NCI-H1436 treated with DMSO at 0.1 percent for 48 hours (cell line): Measurements from ENCODE around the gene FLNC.

Experiments
- DNase-seq: peaks from one replicate; lab custom pipeline; 2025; lab: John Stamatoyannopoulos, UW

The FLNC gene

DNA sequence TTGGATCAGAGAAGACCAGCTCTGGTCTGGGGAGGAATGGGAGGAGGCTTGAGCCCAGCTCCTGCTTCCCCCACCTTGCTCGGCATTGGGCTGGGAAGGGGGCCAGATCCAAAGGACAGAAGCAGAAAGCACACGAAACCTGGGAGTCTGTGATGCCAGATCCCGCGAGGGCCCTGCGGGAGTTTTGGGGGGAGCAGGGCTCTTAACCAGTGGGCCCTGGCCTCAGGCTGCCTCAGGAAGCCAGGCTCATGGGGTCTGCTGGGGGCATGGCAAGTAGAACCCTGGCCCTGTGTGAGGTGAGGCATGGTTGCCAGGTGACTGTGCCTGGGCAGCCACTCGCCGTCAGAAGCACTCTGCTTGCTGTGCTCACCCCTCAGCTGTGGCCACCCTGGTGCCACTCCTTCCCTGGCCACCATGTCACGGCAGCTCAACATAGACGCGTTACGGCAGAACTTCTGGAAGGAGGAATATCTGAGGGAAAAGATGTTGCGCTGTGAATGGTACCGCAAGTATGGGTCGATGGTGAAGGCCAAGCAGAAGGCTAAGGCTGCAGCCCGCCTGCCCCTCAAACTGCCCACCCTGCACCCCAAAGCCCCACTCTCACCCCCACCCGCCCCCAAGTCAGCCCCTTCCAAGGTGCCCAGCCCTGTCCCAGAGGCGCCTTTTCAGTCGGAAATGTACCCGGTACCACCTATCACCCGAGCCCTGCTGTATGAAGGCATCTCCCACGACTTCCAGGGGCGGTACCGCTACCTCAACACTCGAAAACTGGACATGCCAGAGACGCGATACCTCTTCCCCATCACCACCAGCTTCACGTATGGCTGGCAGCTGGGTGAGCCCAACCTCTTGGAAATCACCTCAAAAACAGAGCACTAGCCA, 36.0 kb downstream of the FLNC start:
- DNase-seq, result no peak

DNA sequence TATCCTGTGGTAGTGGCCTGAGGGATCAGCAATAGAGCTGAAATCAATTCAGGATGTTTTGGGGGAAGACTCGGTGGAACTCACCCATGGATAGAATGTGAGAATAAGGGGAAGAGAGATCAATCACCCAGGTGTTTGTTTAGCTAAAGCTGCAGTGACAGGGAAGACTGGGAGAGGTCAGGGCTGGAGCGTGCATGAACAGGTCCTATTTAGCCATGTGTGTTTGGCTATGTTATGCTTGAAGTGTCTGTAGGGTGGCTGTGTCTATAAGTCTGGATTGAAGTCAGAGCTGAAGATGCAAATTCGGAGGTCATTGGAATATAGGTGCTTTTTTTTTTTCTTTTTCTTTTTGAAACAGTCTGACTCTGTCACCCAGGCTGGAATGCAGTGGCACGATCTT, 37.0 kb downstream of the FLNC start:
- DNase-seq, result no peak

DNA sequence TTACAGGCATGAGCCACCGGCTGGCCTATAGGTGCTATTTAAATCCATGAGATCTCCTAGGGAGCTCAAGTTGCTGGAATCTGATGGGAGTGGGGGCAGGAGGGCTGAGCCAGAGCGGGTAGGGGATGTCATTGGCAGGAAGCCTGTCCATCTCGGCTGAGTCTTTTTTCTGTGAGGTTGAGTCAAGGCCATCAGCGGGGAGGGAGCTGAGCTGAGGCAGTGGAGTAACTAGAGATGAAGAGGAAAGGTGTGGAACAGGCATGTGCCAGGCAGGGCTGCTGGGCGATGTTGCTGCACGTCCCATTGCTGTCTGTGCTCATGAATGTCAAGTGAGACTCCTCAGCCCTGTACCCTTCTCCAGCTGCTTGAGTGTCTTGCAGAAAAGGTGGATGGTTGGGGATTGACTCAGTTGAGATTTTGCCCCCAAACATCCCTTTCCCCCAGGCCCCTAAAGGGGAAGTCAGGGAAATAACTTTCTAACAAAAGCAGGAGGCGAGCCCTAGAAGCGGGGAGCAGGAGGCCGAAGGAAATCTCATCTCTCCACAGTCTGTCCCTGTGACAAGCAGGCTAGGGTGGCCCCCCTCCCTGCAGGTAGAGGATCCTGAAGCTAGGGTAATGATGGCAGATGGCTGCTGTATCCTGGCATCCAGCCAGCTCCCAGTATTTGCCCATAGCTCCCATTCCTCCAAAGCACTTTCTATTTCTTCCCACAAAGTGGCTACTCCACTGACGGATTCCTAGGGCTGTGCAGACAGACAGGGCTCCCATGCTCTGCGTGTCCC, 37.8 kb downstream of the FLNC start:
- DNase-seq, result no peak

DNA sequence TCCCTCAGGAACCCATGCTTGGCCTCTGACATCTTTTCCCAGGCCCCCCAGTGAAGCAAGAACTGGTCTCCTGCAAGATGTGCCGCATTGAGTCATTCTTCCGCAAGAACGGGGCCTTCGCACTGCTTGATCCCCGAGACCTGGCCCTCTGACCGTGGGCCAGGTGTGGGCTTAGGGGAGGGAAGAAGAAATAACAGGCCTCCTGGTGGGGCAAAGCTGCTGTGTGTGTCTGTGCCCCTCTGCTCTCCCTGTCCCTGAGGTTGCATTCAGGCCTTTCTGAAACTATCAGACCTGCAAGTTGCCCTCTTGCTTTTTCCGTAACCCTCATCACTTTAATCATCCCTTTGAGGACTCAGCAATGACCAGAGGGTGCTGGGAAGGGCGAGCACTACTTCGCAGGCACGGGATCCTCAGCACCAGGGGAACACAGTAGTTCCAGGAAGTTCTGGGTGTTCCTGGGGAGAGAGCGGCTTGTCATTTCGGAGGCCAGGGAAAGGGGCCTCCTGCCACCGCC, 38.5 kb downstream of the FLNC start:
- no peak for DNase-seq

DNA sequence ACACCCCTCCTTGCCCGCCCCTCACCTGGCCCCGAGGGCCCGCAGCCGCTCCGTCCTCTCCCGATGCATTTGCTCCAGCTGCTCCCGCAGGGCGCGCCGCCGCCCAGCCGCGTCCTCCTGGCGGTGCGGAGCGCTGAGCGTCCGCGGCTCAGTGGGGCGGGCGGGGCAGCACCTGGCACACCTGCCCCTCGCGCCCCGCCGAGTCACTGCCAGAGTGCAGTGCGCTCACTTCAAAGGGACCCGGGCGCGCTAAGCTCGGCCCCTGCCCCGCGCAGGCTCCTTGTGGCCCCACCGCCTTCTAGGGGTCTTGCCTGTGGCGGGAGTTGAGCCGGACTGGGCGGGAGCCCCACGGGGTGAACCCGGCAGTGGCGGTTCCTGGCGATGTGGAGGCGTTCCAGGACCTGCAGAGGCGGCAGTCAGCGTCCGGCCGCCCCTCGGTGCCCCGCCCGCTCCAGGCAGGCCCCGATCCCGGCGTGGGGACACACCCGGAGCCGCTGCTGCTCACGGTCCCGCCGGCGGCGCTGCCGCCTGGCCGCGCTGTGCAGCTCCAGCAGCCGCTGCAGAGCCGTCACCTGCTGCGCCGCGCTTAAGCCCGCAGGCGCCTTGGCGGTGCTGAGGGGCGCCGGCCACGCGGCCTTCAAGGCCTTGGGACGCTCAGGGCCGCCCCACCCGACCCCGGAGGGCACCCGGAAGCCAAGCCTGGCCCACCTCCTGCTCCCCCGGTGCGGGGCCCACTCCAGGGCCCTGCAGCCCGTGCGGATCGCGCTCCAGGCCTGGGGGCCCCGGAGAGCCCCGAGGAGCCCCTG, 39.1 kb downstream of the FLNC start:
- no peak for DNase-seq

DNA sequence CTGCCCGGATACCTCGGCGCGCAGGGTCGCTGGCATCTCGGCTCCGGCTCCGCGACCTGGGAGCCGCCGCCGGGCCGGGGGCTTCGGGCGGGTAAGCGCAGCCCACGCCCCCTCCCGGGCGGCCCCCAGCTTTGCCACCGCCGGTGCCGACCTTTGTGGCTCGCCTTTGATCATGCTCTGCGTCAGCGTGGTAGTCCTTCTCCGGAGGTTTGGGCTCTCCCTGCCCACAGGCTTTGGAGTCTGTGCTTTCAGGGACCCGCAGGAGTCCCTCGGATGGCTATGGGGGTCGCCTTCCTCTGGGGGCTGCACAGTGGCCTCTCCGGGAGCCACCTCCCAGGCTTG, 39.7 kb downstream of the FLNC start:
- no peak for DNase-seq

DNA sequence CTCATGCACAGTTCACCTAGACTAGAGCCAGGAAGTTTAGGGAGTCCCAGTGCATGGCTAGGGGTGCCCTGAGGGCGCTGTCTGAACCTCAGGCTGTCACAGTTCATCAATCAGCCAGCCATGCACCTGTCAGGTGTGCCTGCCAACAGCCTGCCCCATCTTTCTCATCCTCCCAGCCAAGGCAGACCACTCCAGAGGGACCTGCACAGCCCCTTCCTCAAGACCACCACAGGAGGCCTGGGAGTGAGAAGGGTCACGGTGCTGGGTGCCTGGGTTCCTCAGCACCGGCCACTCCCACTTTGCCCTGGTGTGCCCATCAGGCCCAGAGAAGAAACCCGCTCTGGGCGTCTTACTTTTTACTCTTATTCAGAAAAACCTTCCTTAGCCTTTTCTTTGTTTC, 40.8 kb downstream of the FLNC start:
- no peak for DNase-seq

DNA sequence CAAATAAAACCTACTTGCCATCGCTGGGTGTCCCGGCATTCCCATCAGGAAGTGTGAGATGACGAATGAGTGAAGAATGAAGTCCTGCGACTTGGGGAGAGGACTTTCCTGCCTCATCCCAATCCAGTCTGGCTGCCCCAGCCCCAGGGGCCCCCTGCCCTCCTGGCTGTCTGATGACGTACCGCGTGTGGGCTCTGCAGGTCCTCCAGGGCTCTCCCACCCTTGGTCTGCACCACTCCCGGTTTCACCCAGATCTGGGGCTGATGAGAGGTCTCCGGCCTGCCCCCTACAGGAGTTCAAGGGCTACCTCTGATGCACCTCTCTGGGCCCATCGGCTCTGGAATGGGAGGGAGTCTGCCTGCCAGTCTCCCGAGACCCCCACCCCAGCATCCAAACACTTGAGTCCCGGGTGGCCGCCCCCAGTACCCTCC, 42.2 kb downstream of the FLNC start:
- DNase-seq, result no peak

DNA sequence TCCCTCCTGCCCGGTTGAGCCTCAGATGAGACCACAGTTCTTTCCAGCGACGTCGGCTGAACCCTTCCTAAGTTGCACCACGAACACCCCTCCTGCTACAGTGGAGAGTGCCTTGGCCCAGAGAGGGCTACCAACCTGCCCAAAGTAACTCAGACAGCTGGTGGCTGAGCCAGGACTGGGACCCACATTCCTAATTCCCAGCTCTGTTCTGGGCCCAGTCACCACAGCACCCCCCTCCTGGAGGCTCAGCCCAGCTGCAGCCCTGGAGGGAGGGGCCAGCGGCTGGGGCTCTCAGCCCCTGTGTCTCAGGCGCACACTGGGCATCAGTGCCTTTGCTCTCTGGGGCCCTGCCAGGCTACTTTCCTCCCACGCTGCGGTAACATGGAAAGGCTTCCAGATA, 43.0 kb downstream of the FLNC start:
- DNase-seq, result no peak

DNA sequence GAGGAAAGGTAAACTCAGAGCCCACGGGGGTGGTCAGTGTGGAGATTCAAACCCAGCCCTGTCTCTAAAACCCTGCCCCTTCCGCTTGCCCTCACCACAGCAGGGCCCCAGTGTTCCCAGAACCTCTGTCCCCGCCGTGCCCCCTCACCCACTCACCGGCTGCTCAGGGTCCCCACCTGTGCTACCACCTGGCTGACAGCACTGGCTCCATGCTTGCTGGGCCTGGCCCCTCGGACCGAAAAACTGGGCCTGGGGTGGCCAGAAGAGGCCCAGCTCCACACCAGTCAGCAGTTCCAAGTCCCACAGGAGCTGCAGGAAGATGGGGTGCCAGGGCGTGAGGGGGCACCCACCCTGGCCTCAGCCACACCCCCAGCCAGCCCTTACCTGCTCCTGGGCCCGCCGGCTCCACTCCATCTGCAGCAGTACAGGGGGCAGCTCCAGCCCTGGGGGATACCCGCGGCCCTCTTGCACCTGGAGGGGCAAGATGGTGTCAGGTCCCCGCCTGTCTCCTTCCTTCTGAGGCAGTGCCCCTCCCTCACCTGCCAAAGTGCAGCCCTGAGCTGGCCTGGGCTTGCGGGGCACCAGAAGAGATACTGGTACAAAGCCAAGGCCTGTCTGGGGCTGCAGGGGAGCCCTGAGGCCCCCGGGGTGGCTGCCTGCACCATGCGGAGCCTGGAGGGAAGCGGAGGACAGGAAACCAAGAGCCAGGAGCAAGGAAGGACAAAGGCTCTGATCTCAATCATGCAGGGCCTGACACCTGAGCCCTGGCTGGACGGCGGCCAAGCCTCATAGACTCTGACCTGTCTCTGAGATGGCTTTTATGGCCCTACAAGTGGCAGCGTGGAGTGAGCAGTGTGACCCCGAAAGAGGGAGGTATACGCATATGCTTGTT, 44.2 kb downstream of the FLNC start:
- no peak for DNase-seq

DNA sequence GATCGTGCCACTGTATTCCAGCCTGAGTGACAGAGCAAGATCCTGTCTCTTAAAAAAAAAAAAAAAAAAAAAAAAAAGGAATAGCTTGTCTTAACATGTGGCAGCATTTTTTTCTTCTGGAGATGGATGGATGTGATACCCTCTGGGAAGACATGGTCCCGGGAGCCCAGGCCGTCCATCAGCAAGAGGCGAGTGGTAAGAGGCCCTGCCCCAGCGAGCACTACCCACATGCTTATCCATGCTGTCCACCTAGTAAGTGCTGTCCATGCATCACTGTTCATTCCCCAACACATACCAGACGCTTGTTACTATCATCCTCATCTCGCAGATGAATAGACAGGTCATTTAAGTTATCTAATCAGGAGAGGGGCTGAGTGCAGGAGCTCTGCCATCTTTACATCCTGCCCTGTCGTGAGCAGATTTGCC, 45.3 kb downstream of the FLNC start:
- DNase-seq, result no peak

DNA sequence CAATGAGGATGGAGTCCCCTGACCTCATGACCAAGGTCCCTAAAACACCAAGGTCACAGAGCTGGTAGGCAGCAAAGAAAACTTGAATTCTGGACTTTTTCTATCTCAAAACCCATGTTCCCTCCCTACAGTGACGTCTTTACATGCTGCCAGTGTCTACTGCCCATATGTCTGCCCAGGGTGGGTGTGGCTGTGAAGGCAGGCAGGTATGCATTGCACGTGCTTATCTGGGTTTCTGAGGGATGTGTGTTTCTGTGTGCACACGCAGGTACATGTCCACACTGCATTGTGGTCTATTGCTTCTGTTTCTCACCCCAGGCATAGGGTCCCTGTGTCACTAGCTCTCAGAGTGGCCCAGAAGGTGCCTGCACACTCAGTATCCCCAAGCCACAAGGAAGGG, 45.9 kb downstream of the FLNC start:
- DNase-seq, result no peak

DNA sequence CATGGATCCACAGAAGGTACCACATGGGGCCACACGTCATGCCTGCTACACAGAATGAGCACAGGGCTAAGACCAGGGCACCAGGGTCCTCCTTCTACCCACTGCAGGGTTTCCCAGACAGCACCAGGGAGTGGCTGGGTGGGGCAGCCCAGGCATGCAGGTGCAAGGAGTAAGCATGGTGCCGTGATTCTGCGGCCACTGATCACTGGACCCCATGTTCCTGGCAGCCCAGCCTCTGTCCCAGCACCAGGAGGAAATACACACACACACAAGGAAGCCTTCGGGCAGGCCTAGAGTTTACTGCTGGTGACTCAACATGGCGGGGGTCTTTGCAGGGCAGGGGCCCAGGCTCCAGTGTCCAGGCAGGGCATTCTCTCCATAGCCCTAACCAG, 46.4 kb downstream of the FLNC start:
- DNase-seq, result no peak

DNA sequence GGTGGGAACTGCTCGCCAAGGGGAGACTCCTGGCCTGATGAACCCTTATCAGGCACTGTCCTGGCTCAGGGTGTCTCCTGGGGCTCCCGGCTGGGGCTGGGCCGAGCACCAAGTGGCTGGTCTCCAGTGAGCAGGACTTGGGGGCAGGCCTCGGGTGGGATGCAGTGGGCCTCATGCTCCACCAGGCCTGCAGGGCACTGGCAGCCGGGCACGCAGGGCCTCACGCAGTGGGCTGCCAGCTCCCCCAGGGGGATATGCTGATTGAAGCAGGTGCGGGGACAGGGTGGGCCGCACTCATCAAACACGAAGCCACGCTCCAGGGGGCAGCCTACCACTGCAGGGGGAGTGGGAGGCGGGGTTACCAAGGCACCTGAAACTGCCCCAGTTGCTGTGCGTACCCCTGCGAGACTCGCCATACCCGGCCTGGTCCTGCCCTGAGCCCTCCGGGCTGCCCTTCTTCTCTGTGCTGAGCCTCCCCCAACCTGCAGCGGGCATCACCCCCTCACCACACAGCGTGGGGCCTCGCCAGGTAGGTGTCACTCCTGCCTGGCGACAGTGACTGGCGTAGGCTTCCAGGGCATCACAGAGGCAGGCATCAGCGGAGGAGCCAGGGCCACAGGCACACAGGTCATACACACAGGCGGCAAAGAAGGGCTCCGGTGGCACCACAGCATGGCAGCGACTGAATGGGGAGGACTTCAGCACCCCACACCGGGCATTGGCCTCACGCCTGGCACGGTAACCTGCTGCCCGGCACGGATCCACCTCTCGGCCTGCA, 47.0 kb downstream of the FLNC start:
- DNase-seq, result no peak

DNA sequence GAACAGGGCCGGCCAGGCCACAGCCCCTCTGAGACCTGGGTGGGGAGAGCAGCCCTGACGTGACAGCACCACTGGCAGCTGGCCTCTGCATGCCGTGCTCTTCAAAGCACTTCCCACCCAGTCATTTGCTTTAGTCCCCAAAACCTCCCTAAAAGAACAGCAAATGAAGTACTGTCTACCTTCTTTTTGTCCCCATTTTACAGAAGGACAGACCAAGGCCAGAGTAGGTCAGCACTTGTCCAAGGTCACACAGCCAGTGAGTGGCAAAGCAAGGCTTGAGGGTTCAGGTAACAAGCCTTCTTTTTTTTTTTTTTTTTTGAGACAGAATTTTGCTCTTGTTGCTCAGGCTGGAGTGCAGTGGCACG, 47.5 kb downstream of the FLNC start:
- DNase-seq, result no peak

DNA sequence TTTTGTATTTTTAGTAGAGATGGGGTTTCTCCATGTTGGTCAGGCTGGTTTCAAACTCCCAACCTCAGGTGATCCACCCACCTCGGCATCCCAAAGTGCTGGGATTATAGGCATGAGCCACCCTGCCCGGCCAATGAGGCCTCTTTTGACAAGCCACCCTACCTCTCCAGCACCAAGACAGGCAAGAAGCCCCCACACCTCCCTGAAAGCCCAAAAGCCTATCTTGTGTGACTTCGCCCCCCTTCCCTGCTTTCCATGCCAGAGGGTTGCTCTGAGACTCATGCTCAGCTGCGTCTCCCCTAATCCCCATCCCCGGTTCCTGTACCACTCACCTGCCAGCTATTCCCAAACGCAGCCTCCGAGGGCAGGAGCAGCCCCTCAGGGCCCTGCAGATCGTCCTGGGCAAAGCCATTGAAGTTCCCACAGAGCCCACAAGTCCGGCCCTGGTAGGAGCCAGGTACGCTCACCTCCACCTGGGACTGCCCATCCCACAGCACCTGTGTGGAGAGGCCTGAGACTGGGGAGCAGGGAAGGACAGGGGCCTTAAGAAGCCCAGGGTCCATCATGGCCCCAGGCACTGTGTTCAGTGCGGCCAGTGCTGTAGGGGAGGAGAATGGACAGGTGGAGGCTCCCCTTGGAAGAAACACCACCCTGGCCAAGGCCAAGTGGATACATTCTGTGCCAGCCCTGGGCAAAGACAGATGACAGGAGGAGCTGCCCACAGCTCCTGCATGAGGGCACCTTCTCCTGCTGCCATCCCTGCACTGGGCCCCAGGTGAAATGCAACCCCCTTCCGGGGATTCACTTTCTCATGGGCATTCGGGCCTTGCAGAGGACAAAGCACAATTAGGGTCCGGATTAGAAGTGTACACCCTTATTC, 48.3 kb downstream of the FLNC start:
- DNase-seq, result no peak

DNA sequence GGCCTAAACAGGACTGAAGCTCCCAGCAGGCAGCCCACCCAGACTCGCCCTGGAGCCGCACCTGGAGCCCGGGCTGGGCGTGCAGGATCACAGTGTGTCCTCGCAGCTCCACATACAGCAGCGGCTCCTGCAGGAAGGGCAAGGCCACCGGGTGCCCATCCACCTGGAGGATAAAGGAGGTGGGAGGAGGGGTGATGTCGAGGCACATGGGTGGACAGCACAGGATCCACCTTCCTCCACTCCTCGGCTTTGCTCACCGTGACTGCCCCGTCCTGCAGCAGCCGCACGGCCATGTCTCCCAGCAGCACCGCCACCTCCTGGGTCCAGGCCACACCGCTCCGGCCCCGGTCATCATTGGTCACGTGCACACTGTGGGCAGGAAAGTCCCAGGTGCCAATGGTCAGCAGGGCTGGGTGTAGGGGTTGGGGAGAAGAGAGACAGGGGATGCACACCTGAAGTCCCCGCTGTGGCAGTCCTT, 49.3 kb downstream of the FLNC start:
- no peak for DNase-seq

DNA sequence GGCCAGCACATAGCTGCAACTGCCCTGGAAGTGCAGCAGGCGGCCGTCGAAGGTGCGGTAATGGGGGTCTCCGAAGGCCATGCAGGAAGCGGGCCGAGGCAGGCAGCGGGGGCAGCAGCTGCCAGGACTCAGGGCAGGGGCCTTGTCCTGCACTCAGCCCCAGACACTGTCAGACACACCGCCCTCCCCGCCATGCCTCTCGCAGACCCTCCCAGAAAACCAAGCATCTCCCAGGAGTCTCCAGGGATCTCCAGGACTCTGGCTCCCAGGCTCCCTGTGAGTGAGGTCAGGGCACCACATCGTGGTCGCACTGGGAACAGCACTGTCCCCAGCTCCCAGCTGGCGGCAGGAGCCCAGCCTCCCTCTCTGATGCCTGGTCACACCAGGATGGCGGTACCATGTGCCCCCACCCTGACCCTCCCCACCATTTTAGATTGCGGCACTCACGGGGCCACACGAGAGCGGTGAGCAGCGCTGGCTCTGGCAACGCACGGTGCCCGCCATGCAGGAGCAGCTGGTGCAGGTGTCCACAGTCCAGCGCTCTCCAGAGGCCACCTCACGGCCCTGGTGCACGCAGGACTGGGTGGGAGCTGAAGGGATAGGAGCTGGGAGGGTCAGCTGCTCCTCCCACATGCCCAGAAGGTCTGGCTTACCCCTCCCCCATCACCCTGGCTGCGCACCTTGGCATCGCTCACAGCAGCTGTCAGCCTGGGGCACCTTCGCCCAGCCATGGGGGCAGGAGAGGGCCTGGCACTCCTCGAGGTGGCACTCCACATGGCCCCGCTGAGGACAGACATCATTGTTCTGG, 49.9 kb downstream of the FLNC start:
- no peak for DNase-seq
